ENCODE measurements around the gene CALHM3. TPM values are rescaled to one million over a fixed set of nuclear protein-coding genes. Genes with fewer than 3 reads are reported as not detected.
A peak's percentile ranks its signal among the peaks of the same experiment; 100 is the strongest.

Gene CALHM3
- total and polyA plus RNA-seq, 2 of the 13 experiments (the other 11 are each of a cell fraction or from before 2014, with no cell fraction given): not detected

- Histone ChIP-seq H3K4me2 (ENCODE audit: low read depth, low read length) (no peak overlapping the region), H3K4me1 (ENCODE audit: insufficient read depth, low read length) (no peaks in the 10 kb centered on the region), H3K4me3 (replicated peaks in 1 of 3; ENCODE audit: insufficient read depth in 1 of 3, low read depth in 2 of 3, low read length in 3 of 3) (no peak overlapping the region), H3K9me3 (ENCODE audit: low read length) (no peaks in the 10 kb centered on the region), H3K27me3 (ENCODE audit: control insufficient read depth in 1 of 2, insufficient read depth in 2 of 2, low read length in 2 of 2) (peaks cover 0 to under 1% of the 10 kb centered on the region in 2 experiments; a peak in 1 of 5 replicates), H4K20me1 (ENCODE audit: insufficient read depth, low read length) (no peaks in the 10 kb centered on the region), H3K9ac (ENCODE audit: insufficient read depth, low read depth, low read length) (no peak overlapping the region), H3K79me2 (ENCODE audit: insufficient read depth, low read length) (no peaks in the 10 kb centered on the region), H3K36me3 (replicated peaks in 1 of 2; ENCODE audit: control insufficient read depth in 1 of 2, insufficient read depth in 2 of 2, low read length in 2 of 2) (peaks cover 27 to 49% of the 10 kb centered on the region in 2 experiments; a peak in 4 of 5 replicates), H3K27ac (ENCODE audit: extremely low read length, insufficient read depth, low read length) (no peak overlapping the region), H2AFZ (ENCODE audit: low read length) (no peak overlapping the region)
- BruUV-seq (replicated peaks): TSS peak; percentile 39
- intact Hi-C loops (cut with micrococcal nuclease; ENCODE audit: unreplicated experiment): no loop called here
- DNase-seq (ENCODE audit: low spot score): no peak
- in situ Hi-C loops (cut with HindIII; ENCODE audit: extremely low pct_ligation_motif_present, low pct_unique_long_range_greater_than_20kb): no loop called here
- no peak for ATAC-seq
- CTCF ChIA-PET (ENCODE audit: low intra/inter-chr PET ratio, low total read pairs): no interaction called here
- 93% methylated on average over 9 of the region's 12 CpGs for WGBS (ENCODE audit: low lambda C conversion rate)
- POLR2A ChIA-PET: no interaction called here
- TF ChIP-seq SKI (IDR thresholded peaks at IDR 0.05; ENCODE audit: partially characterized antibody) (no peak), GABPB1 (CRISPR knock-in tag; IDR thresholded peaks at IDR 0.05) (no peak), ZSCAN30 (CRISPR knock-in tag; IDR thresholded peaks at IDR 0.05) (no peak), ELF1 (CRISPR knock-in tag; IDR thresholded peaks at IDR 0.05) (no peak), GATA4 (IDR thresholded peaks at IDR 0.05; ENCODE audit: borderline replicate concordance, low read depth) (no peak)
- no peak for FAIRE-seq
Measured at GRCh38 chr10:103445767-103446567, 33.1 kb downstream of the CALHM3 start.

- ATAC-seq (no peak), FAIRE-seq (no peak), DNase-seq (ENCODE audit: low spot score) (no peak)
- TF ChIP-seq ZNF362 (CRISPR knock-in tag; IDR thresholded peaks at IDR 0.05; ENCODE audit: borderline replicate concordance) (no peak), PPARG (CRISPR knock-in tag; conservative IDR thresholded peaks at IDR 0.05) (no peak), YEATS2 (CRISPR knock-in tag; IDR thresholded peaks at IDR 0.05; ENCODE audit: borderline replicate concordance) (no peak), ZNF430 (CRISPR knock-in tag; IDR thresholded peaks at IDR 0.05) (no peak), ZNF207 (IDR thresholded peaks at IDR 0.05; ENCODE audit: borderline replicate concordance) (no peak), ZNF33A (CRISPR knock-in tag; IDR thresholded peaks at IDR 0.05; ENCODE audit: borderline replicate concordance) (no peak), PHB2 (IDR thresholded peaks at IDR 0.05; ENCODE audit: partially characterized antibody) (no peak)
- CTCF ChIA-PET (ENCODE audit: low intra/inter-chr PET ratio, low total read pairs): no interaction called here
- H3K9me3 ChIP-seq (ENCODE audit: low read length): no peaks in the 10 kb centered on the region
- H3K79me2 ChIP-seq (ENCODE audit: insufficient read depth, low read length): no peaks in the 10 kb centered on the region
- H3K27me3 ChIP-seq (ENCODE audit: control insufficient read depth in 1 of 2, insufficient read depth in 2 of 2, low read length in 2 of 2): no peaks in the 10 kb centered on the region
- H3K4me1 ChIP-seq (ENCODE audit: insufficient read depth, low read length): no peaks in the 10 kb centered on the region
- H3K4me2 ChIP-seq (ENCODE audit: low read depth, low read length): no peak overlapping the region
- intact Hi-C loops (cut with micrococcal nuclease; ENCODE audit: unreplicated experiment) (no loop called here), in situ Hi-C loops (cut with HindIII; ENCODE audit: extremely low pct_ligation_motif_present, low pct_unique_long_range_greater_than_20kb) (no loop called here)
- POLR2A ChIA-PET: no interaction called here
- no peaks in the 10 kb centered on the region for H4K20me1 ChIP-seq (ENCODE audit: insufficient read depth, low read length)
- 96% methylated on average over 6 of the region's 9 CpGs for WGBS (ENCODE audit: low lambda C conversion rate)
- H3K9ac ChIP-seq (ENCODE audit: insufficient read depth, low read depth, low read length): no peak overlapping the region
- no peak overlapping the region for H2AFZ ChIP-seq (ENCODE audit: low read length)
- no peak overlapping the region for H3K4me3 ChIP-seq (replicated peaks in 1 of 3; ENCODE audit: insufficient read depth in 1 of 3, low read depth in 2 of 3, low read length in 3 of 3)
- no TSS peak for BruUV-seq (replicated peaks)
- H3K27ac ChIP-seq (ENCODE audit: extremely low read length, insufficient read depth, low read length): no peak overlapping the region
- H3K36me3 ChIP-seq (replicated peaks in 1 of 2; ENCODE audit: control insufficient read depth in 1 of 2, insufficient read depth in 2 of 2, low read length in 2 of 2): peaks cover 33 to 55% of the 10 kb centered on the region in 2 experiments; a peak in 4 of 5 replicates
Measured at GRCh38 chr10:103445366-103445765, 33.7 kb downstream of the CALHM3 start.
